GM18868 (cell line): Measurements from ENCODE around the gene METTL8.

Source experiments
- ATAC-seq: cut with Tn5 transposase; IDR thresholded peaks from one replicate; pipeline ENCODE4 v1.9.1; 2021; ENCODE audit warnings: mild to moderate bottlenecking, moderate library complexity; ENCODE audit not compliant: unreplicated experiment

METTL8 gene

DNA sequence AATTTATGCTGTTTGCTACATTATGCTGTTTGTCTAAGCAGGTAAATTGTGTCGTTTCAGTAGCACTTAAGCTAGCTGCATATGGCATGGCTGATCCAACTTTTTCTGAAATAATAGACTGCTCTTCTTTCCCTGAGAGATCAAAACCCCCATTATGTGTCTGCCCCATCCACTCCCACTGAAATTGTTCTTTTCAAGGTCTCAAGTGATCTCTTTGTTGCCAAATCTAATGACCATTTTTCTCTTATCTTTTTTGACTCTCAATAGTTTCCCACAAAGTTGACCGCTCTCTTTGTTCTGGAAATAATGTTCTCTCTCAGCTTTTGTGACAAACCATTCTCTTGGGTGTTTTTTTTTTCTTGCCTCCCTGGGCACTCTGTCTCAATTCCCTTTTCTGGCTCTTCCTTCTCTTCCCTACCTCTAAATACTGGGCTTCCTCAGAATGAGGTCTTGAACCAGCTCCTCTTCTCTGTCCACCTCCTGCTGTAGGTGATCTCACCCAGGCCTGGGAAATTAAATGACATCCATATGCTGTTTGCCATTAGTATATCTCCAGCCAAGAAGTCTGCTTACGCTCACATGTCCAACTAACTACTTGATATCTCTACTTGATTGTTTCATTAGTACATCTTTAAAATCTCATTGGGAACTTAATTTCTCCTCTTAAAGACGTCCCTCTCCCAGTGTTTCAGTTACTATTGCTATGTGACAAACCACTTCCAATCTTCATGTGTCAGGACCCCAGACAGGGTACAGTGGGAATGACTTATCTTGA is 165.7 kb downstream of the METTL8 start:
- no peak for ATAC-seq
